Measurements from ENCODE around the gene AASS.

AASS gene

DNA sequence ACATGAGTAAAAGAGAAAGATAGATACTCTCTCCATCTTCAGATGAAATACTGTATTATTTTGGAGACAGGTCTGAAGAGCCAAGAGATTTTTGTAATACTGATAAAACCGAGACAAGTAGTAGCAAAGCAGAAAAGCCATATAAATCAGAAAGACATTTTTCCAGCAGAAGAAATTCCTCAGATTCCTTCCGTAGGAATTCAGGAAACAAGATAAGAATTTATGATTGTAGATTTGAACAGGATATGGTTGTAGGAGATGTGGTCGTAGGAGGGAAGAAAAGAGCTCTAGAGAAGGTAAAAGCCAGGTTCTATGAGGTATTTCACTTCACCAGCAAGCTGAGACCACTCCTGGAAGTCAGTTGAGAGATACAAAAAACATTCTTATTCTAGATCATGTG is 17.6 kb upstream of the AASS start:
- TF ChIP-seq, protein P1, sequence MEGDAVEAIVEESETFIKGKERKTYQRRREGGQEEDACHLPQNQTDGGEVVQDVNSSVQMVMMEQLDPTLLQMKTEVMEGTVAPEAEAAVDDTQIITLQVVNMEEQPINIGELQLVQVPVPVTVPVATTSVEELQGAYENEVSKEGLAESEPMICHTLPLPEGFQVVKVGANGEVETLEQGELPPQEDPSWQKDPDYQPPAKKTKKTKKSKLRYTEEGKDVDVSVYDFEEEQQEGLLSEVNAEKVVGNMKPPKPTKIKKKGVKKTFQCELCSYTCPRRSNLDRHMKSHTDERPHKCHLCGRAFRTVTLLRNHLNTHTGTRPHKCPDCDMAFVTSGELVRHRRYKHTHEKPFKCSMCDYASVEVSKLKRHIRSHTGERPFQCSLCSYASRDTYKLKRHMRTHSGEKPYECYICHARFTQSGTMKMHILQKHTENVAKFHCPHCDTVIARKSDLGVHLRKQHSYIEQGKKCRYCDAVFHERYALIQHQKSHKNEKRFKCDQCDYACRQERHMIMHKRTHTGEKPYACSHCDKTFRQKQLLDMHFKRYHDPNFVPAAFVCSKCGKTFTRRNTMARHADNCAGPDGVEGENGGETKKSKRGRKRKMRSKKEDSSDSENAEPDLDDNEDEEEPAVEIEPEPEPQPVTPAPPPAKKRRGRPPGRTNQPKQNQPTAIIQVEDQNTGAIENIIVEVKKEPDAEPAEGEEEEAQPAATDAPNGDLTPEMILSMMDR (conservative IDR thresholded peaks at IDR 0.05), result no peak
- TF ChIP-seq ZFX (IDR thresholded peaks at IDR 0.05), result no peak

DNA sequence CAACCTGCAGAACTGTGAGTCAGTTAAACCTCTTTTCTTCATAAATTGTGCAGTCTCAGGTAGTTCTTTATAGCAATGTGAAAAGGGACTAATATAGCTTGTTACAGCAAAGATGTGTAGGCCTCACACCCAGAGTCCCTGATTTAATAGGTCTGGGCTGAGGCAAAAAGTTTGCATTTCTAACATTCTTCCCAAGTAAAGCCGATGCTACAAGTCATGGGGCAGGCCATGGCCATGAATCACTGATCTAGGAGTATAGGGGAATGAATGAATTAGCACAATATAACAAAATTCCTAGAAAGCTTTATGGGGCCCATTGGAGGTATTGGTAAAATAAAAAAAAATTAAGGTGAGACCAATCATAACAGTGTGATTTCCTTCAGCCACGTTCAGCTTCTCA is 11.5 kb upstream of the AASS start:
- no peak overlapping the region for H3K27ac ChIP-seq
- TF ChIP-seq, protein P1 (conservative IDR thresholded peaks at IDR 0.05), result no peak
- no peak for TF ChIP-seq ZFX (IDR thresholded peaks at IDR 0.05)

More for the DNA sequence above, 17.6 kb upstream of the AASS start:
- no peak overlapping the region for H3K27ac ChIP-seq

DNA sequence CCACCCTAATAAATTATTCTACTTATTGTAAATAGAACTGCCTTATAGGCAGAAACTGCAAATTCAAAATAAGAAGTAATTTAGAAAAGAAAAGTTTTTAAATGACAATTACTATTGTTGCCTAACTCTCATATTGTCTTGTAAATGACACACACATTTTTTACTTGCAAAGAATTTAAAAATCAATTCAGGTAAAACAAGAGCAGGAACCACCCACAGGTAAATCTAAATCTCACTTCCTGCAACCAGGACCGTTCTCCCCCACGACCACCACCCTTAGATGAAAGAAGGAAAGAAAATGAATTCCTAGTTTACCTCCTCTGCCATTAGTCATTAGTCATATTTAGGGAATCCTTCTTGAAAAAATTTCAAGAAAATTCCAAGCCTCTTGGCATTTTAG is 4.8 kb upstream of the AASS start:
- H3K27ac ChIP-seq, result no peak overlapping the region
- TF ChIP-seq, protein P1 (conservative IDR thresholded peaks at IDR 0.05), result no peak
- TF ChIP-seq ZFX (IDR thresholded peaks at IDR 0.05), result no peak

DNA sequence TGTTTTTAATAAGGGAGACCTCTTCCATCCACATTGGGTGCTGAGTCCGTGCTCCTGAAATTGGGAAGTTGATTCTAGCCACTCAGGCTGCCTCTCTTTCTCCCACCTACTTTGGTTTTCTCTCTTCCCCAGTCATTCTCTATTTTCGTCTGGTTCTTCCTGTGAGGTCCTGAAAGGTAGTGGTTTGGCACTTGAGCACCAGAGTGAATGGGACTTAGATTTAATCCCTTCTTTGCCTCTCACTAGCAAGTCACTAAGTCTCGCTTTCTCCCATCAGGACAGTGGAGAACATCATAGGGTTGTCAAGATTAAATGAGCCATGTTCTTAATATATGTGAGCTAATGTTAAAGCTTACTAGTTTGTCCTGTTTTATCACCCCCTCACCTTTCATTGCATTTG is 4.0 kb upstream of the AASS start:
- H3K27ac ChIP-seq, result no peak overlapping the region
- TF ChIP-seq, protein P1 (conservative IDR thresholded peaks at IDR 0.05), result no peak
- TF ChIP-seq ZFX (IDR thresholded peaks at IDR 0.05), result no peak

DNA sequence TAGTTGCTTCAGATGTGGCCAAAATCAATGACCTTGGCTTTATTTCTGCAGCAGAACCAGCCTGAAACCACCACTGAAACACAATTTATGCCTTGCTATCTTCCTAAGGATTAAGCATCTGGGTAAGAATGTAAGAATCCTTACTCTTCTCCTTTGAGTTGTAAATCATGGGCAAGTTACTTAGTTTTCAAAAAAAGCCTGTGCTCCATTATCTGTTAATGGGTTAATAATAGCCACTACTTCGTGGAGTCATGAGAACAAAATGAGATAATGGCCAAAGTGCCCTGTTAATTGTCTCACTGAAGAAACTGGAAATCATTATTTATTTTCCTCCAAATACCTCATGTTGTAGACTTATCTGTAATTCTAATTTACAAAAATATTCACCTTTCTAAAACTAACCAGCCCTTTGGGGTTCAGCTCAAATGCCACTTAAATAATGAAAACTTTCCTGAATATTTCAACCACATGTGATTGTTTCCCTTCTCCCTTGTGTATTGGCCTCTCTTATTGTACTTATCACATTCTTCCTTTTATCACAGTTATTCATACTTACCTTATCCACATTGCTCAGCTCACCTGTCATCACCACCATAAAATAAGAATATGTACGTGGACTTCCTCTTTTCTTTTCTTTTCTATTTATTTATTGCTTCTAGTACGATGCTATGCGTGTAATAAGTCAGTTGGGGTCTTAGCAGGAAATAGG is 2.0 kb upstream of the AASS start:
- no peak for TF ChIP-seq ZFX (IDR thresholded peaks at IDR 0.05)
- TF ChIP-seq, protein P1 (conservative IDR thresholded peaks at IDR 0.05), result no peak

DNA sequence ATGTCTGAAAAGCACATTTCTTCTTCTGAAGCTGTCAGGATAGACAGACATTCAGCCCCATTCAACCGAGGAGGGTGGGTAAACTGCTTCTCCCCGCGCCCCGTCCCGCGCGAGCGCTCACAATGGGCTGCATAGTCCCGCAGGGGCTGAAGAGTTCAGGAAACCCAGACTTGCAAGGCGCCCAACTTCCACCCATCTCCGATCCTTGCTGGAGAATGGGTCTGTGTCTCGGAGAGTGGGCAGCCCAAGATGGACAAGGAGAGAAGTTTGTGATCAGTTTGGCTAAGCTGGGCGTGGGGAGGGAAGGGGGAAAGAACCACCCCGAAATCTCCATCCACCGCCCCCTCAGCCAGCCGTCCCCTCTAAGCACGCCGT is 686 bp downstream of the AASS start:
- no peak for TF ChIP-seq ZFX (IDR thresholded peaks at IDR 0.05)
- TF ChIP-seq, protein P1 (conservative IDR thresholded peaks at IDR 0.05), result no peak
- H3K27ac ChIP-seq, result peak overlapping the region; percentile 26; the same call in 1 of the 2 replicates

More for the DNA sequence above, 2.0 kb upstream of the AASS start:
- H3K27ac ChIP-seq, result no peak overlapping the region

DNA sequence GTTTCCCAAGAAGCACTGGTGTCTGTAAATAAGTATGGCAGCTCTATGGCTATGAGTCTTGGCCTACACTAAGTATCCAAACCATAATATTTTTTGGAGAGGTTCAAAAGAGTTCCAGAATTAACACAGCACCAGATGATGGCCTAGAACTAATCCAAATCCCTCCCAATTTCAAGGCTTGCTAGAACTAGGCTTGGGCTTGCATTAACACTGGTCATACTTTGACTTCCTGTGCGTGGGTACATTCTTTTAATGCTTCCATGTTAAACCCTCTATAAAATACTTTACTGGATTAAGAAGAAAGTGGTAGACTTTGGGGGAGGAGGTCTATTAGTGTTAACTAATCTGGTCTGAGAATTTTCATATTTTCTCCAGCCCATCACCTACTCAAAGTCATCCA is 3.1 kb downstream of the AASS start:
- H3K27ac ChIP-seq, result no peak overlapping the region
- no peak for TF ChIP-seq ZFX (IDR thresholded peaks at IDR 0.05)
- TF ChIP-seq, protein P1 (conservative IDR thresholded peaks at IDR 0.05), result no peak

All from C4-2B (cell line).